Progenitor cell of endocrine pancreas (in vitro differentiated cells): ENCODE results near the gene CHORDC1. TPM values are rescaled to one million over a fixed set of nuclear protein-coding genes. Genes with fewer than 3 reads are reported as not detected.

Source experiments
- DNase-seq: peaks from one replicate; pipeline ENCODE4 v3.0.0; 2021; ENCODE audit warnings: low spot score; ENCODE audit not compliant: unreplicated experiment
- H3K27ac Mint-ChIP-seq: 2 replicates; pipeline ENCODE4 v1.8.0; 2021; ENCODE audit warnings: mild to moderate bottlenecking, moderate library complexity, mixed read lengths
- H3K27me3 Mint-ChIP-seq: 2 replicates; pipeline ENCODE4 v1.8.0; 2021; ENCODE audit warnings: mixed read lengths
- H3K36me3 Mint-ChIP-seq: 2 replicates; pipeline ENCODE4 v1.8.0; 2022; ENCODE audit warnings: mixed read lengths; ENCODE audit not compliant: insufficient read depth
- H3K4me1 Mint-ChIP-seq: 2 replicates; pipeline ENCODE4 v1.8.0; 2021; ENCODE audit warnings: low read depth, mixed read lengths
- H3K4me3 Mint-ChIP-seq: 2 replicates; pipeline ENCODE4 v1.8.0; 2021; ENCODE audit warnings: low read depth, mild to moderate bottlenecking, moderate library complexity, mixed read lengths
- H3K9me3 Mint-ChIP-seq: 2 replicates; pipeline ENCODE4 v1.8.0; 2021; ENCODE audit warnings: low read depth, mixed read lengths
- long read RNA-seq: library from polyadenylated mRNA; unstranded; transcript quantifications from one replicate; pipeline ENCODE4 v2.0.0, GENCODE V29; 2020
- total RNA-seq: library from RNA; stranded (reverse); gene quantifications from 2 replicates; pipeline ENCODE4 v1.2.1, GENCODE V29; 2021
- TF ChIP-seq, protein P1 (sequence below): fragments of 200-600 bp; sonication (generic); IDR thresholded peaks from one replicate; pipeline ENCODE4 v1.5.0; 2021; ENCODE audit warnings: antibody characterized with exemption, mild to moderate bottlenecking; ENCODE audit not compliant: unreplicated experiment

Gene CHORDC1
- total RNA-seq = 56.8 and 65.9 TPM in 2 replicates
- long read RNA-seq, full-length matches to known transcripts = 218 of 243 reads
- long read RNA-seq, partial matches to known transcripts = 10 of 243 reads
- long read RNA-seq, other reads (novel, unspliced or antisense) = 15 of 243 reads

DNA sequence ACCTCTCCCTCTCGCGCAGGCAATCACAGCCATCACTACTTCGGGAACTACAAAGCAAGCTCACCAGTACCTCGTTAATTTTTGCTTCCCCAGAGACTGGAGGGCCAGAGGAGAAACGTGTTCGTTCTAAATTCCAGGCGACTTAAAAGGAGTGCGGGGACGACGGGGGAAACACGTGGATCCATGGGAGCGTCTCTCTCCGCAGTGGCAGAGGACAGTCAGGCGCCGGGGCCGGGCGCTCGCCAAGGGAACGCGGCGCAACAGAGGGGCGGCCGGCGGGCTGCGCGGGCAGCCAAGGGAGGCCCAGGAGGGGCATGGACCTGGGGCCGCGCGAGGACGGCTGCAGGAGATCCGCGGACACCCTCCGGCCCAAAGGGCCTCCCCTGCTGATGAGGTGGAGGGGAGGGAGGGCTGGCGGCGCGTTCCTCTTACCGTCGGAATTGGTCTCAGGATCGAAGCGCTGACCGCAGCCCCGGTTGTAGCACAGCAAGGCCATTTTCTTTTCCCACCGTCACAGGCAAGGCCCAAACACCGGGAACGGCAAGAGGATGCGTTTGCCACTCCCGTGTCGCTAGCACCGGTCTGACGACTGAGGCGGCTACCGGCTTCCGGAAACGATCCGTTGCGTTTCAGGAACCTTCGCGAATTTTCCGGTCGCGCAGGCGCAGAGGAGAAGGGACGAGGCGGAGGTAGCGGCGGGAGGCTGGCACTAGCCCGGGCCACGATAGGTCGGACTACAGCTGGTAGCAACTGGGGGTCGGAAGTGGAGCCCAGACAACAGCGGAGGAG, at the start of gene CHORDC1:
CHORDC1 (minus strand) TSS at position 591 of the 789 bp plus-strand sequence; CDS start at position 496, 95 bp downstream.
- Mint-ChIP-seq H3K36me3 (peaks cover 7% of the 10 kb centered on the region), H3K4me1 (peaks cover 24% of the 10 kb centered on the region), H3K9me3 (peaks cover 6% of the 10 kb centered on the region), H3K27ac (peak within 1 kb of the TSS; percentile 97), H3K27me3 (no peaks in the 10 kb centered on the region), H3K4me3 (peak within 1 kb of the TSS; percentile 92)
- TF ChIP-seq, protein P1, sequence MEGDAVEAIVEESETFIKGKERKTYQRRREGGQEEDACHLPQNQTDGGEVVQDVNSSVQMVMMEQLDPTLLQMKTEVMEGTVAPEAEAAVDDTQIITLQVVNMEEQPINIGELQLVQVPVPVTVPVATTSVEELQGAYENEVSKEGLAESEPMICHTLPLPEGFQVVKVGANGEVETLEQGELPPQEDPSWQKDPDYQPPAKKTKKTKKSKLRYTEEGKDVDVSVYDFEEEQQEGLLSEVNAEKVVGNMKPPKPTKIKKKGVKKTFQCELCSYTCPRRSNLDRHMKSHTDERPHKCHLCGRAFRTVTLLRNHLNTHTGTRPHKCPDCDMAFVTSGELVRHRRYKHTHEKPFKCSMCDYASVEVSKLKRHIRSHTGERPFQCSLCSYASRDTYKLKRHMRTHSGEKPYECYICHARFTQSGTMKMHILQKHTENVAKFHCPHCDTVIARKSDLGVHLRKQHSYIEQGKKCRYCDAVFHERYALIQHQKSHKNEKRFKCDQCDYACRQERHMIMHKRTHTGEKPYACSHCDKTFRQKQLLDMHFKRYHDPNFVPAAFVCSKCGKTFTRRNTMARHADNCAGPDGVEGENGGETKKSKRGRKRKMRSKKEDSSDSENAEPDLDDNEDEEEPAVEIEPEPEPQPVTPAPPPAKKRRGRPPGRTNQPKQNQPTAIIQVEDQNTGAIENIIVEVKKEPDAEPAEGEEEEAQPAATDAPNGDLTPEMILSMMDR = no peak
- peak; percentile 76 for DNase-seq

DNA sequence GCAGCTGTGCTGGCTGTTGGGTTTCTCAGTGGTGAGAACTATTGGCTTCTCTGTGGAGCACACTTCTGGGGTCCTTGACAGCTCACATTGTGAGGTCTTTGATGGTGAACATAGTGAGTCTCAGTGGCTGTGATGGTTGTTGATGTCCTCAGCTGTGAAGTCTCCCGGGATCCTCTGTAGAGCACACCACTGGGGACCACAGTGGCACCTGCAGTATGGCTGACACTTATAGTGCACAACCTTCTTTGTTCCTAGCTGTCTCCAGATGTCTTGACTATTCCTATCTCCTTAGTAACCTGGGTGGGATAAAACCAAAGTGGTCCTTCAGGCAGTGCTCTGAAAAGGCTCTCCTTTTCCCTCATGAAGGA, 34.3 kb upstream of the CHORDC1 start:
- H3K27ac Mint-ChIP-seq = no peak overlapping the region

DNA sequence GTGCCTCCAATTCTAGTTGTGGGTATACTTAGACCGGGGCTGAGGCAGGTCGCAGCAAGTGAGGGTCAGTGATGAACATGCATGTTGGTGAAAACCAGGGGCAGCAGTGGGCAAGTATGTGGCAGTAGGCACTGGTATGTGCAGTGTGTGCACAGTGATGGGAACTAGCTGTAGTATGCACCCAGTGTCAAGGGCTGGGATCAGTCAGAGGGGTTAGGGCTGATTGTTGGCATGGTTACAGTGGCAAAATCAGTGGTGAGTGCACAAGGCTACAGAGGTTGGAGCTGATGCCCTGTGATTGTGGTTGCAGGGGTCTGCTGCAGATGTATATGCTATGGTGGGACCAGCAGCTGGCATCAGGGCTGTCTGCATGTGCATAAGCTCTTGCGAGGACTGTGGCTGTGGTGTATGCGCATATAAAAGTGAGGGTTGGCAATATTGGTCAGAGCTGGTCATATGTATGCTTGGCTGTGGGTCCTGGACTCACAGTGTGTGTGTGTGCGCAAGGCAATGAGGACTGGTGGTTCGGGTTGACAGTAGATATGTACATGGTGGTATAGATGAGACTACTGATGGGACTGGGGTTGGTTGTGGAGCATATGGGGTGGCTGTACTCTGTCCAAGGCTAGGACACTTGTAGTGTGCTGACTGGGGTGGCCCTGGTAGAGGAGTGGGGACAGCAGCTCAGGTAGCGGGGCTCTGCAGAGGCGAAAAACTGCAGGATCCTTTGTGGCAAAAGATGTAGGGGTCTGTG, 33.7 kb upstream of the CHORDC1 start:
- no peaks in the 10 kb centered on the region for H3K36me3 Mint-ChIP-seq
- peaks cover 3% of the 10 kb centered on the region for H3K9me3 Mint-ChIP-seq
- DNase-seq = no peak
- no peaks in the 10 kb centered on the region for H3K4me1 Mint-ChIP-seq
- TF ChIP-seq, protein P1 = no peak
- no peak overlapping the region for H3K4me3 Mint-ChIP-seq
- H3K27me3 Mint-ChIP-seq = no peaks in the 10 kb centered on the region
- H3K27ac Mint-ChIP-seq = no peak overlapping the region

More for the DNA sequence above, 34.3 kb upstream of the CHORDC1 start:
- TF ChIP-seq, protein P1 = no peak
- no peaks in the 10 kb centered on the region for H3K4me1 Mint-ChIP-seq
- H3K36me3 Mint-ChIP-seq = no peaks in the 10 kb centered on the region
- peaks cover 3% of the 10 kb centered on the region for H3K9me3 Mint-ChIP-seq
- no peak overlapping the region for H3K4me3 Mint-ChIP-seq
- H3K27me3 Mint-ChIP-seq = no peaks in the 10 kb centered on the region
- DNase-seq = no peak

DNA sequence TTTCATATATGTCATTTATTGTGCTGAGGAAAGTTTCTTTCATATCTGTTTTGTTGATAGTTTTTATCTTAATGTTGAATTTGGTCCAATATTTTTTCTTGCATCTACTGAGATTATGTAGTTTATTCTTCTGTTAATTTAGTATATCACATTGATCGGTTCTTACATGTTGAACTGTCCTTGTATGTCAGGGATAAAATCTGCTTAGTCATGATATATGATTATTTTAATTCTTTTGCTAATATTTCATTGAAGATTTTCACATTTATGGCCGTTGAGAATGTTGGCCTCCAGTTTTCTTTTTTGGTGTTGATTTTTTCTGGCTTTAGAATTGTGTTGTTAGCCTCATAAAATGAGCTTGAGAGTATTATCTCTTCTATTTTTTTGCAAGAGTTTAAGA, 31.2 kb upstream of the CHORDC1 start:
- no peaks in the 10 kb centered on the region for H3K4me1 Mint-ChIP-seq
- peaks cover 3% of the 10 kb centered on the region for H3K9me3 Mint-ChIP-seq
- no peak overlapping the region for H3K4me3 Mint-ChIP-seq
- DNase-seq = no peak
- H3K27ac Mint-ChIP-seq = no peak overlapping the region
- TF ChIP-seq, protein P1 = no peak
- H3K27me3 Mint-ChIP-seq = no peaks in the 10 kb centered on the region
- H3K36me3 Mint-ChIP-seq = no peaks in the 10 kb centered on the region

DNA sequence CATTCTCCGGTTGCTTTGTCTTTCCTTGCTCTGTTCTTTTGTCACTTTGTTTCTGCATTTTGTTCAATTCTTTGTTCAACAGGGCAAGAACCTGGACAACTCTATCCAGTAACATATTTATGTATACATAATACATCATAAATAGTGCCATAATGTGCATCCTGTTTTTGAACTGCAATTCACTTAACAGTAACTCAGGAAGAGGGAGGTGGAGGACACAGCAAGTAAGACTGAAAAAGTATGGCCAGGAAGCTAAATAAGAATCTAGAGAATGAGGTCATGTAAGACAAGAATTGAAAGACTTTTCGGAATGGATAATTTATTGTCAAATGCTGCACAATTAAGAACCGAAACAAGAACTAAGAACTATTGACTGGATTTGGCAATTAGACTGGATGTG, 29.2 kb upstream of the CHORDC1 start:
- Mint-ChIP-seq H3K4me1 (no peaks in the 10 kb centered on the region), H3K36me3 (no peaks in the 10 kb centered on the region), H3K27me3 (no peaks in the 10 kb centered on the region), H3K4me3 (no peak overlapping the region), H3K9me3 (peaks cover 3% of the 10 kb centered on the region), H3K27ac (no peak overlapping the region)
- no peak for DNase-seq
- TF ChIP-seq, protein P1 = no peak
